Measurements from ENCODE around the gene LRP1B.

GRCh38 chr2:140855471-140855870, 1275.3 kb downstream of the LRP1B start:
- no peak for TF ChIP-seq CTCF (IDR thresholded peaks at IDR 0.05)
- TF ChIP-seq ZFX (IDR thresholded peaks at IDR 0.05; ENCODE audit: borderline replicate concordance): no peak
